ENCODE measurements around the gene LTA4H. TPM values are rescaled to one million over a fixed set of nuclear protein-coding genes. Genes with fewer than 3 reads are reported as not detected.

LTA4H gene
- total and polyA plus RNA-seq, 10 of the 15 experiments (the other 5 are each of a cell fraction or from before 2014, with no cell fraction given), result 43.9 to 106 (median 47.3) TPM

DNA sequence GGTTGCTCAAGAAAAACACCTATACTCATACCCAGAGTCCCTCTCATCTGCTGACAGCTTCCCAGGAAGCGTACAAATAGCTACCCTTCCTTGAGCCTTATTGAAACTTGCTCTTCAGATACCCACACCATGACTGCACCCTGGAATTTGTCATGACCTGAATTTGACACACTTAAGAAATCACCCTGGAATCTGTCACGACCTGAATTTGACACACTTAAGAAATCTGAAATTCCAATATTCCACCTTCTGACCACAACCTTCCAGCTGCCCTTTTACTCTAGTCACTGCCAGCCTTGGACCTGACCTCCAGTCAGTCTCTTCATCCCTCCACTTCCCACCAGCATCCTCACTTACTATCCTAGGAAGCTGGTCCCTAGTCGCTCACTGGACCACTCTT is 38.1 kb downstream of the LTA4H start:
- ChIA-PET RAD21 (ENCODE audit: unreplicated experiment) (interaction anchor here (1.3 kb wide), 1 partner anchor 78 kb away, joined by 5 read pairs; no protein-coding TSS in a partner anchor), POLR2A (no interaction called here), SMC1A (ENCODE audit: uncharacterized antibody, unreplicated experiment) (interaction anchor here (1.2 kb wide), 1 partner anchor 315 kb away, joined by 3 read pairs; no protein-coding TSS in a partner anchor), CTCF (interaction anchor here (0.9 to 6.8 kb wide), 8 partner anchors 9 to 519 kb away, joined by 3 to 116 read pairs (median 3); no protein-coding TSS in a partner anchor)
- Histone ChIP-seq H3K36me3 (ENCODE audit: control insufficient read depth in 2 of 2, insufficient read depth in 2 of 2, low read length in 1 of 2) (no peaks in the 10 kb centered on the region), H3K4me2 (ENCODE audit: control insufficient read depth, insufficient read depth) (no peak overlapping the region), H3K27ac (ENCODE audit: control insufficient read depth, insufficient read depth) (no peak overlapping the region), H2AFZ (ENCODE audit: control insufficient read depth, low read depth, low read length) (no peak overlapping the region), H3K4me1 (ENCODE audit: control insufficient read depth, insufficient read depth, low read length) (no peaks in the 10 kb centered on the region), H3K27me3 (replicated peaks in 1 of 2; ENCODE audit: control insufficient read depth in 2 of 2, insufficient read depth in 2 of 2, low read length in 1 of 2) (no peaks in the 10 kb centered on the region), H3K4me3 (no peak overlapping the region), H4K20me1 (ENCODE audit: control insufficient read depth, insufficient read depth) (no peaks in the 10 kb centered on the region), H3K9me3 (replicated peaks; ENCODE audit: control insufficient read depth, insufficient read depth, low read length) (no peaks in the 10 kb centered on the region), H3K79me2 (ENCODE audit: control insufficient read depth, insufficient read depth, low read length) (no peaks in the 10 kb centered on the region), H3K9ac (ENCODE audit: control insufficient read depth, insufficient read depth, low read length) (no peak overlapping the region)
- DNase-seq (ENCODE audit: low read depth, low spot score) (no peak), FAIRE-seq (no peak), ATAC-seq (no peak)
- in situ Hi-C loops (cut with MboI) (no loop called here), intact Hi-C loops (cut with micrococcal nuclease; ENCODE audit: unreplicated experiment) (no loop called here)
- no TSS peak for BruUV-seq (replicated peaks)
- WGBS (ENCODE audit: insufficient coverage, insufficient replicate concordance, low lambda C conversion rate, missing lambda C conversion rate), result 48% methylated on average over 3 of the region's 3 CpGs
- TF ChIP-seq KDM1A (IDR thresholded peaks at IDR 0.05; ENCODE audit: borderline replicate concordance) (no peak), POLR2AphosphoS2 (IDR thresholded peaks at IDR 0.05; ENCODE audit: low read depth, low read length) (no peak), CBX3 (IDR thresholded peaks at IDR 0.05; ENCODE audit: borderline replicate concordance, low read depth) (no peak), NBN (IDR thresholded peaks at IDR 0.05) (no peak), HSF1 (IDR thresholded peaks at IDR 0.05; ENCODE audit: low read depth, low read length) (no peak), SMAD1 (IDR thresholded peaks at IDR 0.05; ENCODE audit: low read depth, partially characterized antibody) (no peak), GATAD2B (conservative IDR thresholded peaks at IDR 0.05; ENCODE audit: low read depth) (no peak), SIN3A (IDR thresholded peaks at IDR 0.05; ENCODE audit: low read depth, low read length) (no peak), BMI1 (IDR thresholded peaks at IDR 0.05; ENCODE audit: borderline replicate concordance) (no peak), EZH2 (IDR thresholded peaks at IDR 0.05; ENCODE audit: borderline replicate concordance, control insufficient read depth, low read depth, low read length) (no peak), EP300 (IDR thresholded peaks at IDR 0.05; ENCODE audit: borderline replicate concordance in 1 of 2, control insufficient read depth in 1 of 2, low read depth in 2 of 2, low read length in 2 of 2) (no peak)
- TF ChIP-seq, protein P1, sequence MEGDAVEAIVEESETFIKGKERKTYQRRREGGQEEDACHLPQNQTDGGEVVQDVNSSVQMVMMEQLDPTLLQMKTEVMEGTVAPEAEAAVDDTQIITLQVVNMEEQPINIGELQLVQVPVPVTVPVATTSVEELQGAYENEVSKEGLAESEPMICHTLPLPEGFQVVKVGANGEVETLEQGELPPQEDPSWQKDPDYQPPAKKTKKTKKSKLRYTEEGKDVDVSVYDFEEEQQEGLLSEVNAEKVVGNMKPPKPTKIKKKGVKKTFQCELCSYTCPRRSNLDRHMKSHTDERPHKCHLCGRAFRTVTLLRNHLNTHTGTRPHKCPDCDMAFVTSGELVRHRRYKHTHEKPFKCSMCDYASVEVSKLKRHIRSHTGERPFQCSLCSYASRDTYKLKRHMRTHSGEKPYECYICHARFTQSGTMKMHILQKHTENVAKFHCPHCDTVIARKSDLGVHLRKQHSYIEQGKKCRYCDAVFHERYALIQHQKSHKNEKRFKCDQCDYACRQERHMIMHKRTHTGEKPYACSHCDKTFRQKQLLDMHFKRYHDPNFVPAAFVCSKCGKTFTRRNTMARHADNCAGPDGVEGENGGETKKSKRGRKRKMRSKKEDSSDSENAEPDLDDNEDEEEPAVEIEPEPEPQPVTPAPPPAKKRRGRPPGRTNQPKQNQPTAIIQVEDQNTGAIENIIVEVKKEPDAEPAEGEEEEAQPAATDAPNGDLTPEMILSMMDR (IDR thresholded peaks at IDR 0.05 in 2 of 3, conservative IDR thresholded peaks at IDR 0.05 in 1 of 3; ENCODE audit: control insufficient read depth in 2 of 3, extremely low read depth in 1 of 3, insufficient read depth in 1 of 3, low read depth in 3 of 3, low read length in 3 of 3), result no peak

Data from GM12878 (cell line).